ENCODE data around the gene NRXN3. TPM values are rescaled to one million over a fixed set of nuclear protein-coding genes. Genes with fewer than 3 reads are reported as not detected.

Gene NRXN3
- total RNA-seq, 2 experiments from 2014 or later, result not detected

DNA sequence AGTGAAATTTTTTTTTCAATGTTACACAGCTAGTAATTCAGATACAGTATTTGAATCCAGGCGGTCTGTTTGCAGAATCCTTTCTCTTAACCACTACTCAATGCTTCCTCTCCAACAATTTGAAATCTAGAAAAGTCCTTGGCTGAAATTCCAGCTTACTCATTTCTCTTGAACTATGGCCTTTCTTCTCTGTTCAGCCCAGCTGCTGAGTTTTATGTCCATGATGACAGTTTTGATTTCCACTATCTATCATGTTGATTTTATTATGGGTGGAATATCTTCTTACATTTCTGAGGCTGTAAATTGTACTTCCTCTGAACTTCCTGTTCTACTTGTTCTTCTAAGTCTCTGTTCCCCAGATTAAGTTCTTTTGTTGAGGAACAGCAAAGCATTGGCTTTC lies 1725.8 kb downstream of the NRXN3 start:
- Mint-ChIP-seq H3K9me3 (ENCODE audit: low read depth) (peaks cover 2% of the 10 kb centered on the region), H3K27me3 (no peaks in the 10 kb centered on the region), H3K36me3 (no peaks in the 10 kb centered on the region), H3K27ac (no peak overlapping the region), H3K4me1 (no peaks in the 10 kb centered on the region), H3K4me3 (no peak overlapping the region)
- DNase-seq, result no peak
- CTCF ChIA-PET, result no interaction called here
- no peak for ATAC-seq

DNA sequence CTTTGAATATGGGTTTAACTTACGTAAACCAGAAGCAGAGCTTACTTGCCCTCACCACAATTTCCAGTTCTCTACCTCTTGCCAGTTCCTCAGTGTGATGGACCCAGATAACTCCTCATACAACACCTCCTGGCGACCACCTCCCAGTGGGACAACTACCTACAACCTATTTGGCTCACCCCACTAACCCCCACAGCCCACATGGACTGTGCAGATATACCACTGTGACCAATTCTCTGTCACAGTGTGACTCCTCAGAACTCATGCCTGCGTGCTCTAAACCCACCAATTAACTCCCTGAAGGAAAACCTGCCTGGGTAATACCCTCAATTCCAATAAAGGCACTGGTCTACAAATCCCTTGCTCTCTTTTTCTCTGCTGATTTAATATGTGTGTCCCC lies 1729.4 kb downstream of the NRXN3 start:
- H3K27ac Mint-ChIP-seq, result no peak overlapping the region
- H3K27me3 Mint-ChIP-seq, result no peaks in the 10 kb centered on the region
- H3K9me3 Mint-ChIP-seq (ENCODE audit: low read depth), result peaks cover 4% of the 10 kb centered on the region
- no peaks in the 10 kb centered on the region for H3K36me3 Mint-ChIP-seq
- H3K4me3 Mint-ChIP-seq, result no peak overlapping the region
- CTCF ChIA-PET, result no interaction called here
- ATAC-seq (no peak), DNase-seq (no peak)
- no peaks in the 10 kb centered on the region for H3K4me1 Mint-ChIP-seq

DNA sequence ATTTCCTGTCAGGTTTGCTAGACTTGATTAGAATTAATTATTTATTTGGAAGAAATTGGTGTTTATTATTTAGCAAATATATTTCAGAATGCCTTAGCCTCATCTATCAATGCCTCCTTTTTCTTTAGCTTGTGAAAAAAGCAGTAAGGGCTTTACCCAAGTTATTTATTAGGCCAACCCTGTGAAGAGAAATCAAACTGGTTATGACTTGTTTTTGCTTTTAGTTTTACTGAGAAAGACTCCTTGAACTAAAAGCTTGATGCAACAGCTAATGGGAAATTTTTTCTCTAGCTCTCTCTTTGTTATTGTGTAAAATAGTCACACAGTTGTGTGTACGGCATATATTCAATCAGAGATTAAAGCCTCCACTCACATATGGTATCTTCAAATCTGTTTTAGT lies 1734.3 kb downstream of the NRXN3 start:
- no peaks in the 10 kb centered on the region for H3K4me1 Mint-ChIP-seq
- no peak overlapping the region for H3K27ac Mint-ChIP-seq

DNA sequence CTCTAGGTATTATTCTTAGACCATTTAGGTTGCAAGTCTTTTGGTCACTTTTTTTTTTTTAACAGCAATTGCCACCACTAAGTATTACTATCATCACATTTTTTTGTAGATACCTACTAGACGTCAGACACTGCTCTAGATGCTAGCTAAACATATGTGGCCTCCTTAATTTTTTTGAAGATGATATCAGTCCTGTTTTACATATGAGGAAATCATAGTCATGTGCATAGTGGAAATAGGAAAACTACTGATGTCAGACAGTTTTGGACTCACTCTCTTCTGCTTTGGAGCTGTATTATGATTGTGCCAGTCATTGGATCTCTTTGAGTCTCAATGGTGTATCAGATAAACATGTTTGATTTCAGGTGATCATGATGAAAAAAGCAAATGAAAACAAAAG lies 1736.8 kb downstream of the NRXN3 start:
- no peak for ATAC-seq
- Mint-ChIP-seq H3K9me3 (ENCODE audit: low read depth) (peaks cover 5% of the 10 kb centered on the region), H3K27ac (no peak overlapping the region), H3K36me3 (no peaks in the 10 kb centered on the region), H3K4me3 (no peak overlapping the region), H3K4me1 (no peaks in the 10 kb centered on the region), H3K27me3 (no peaks in the 10 kb centered on the region)
- DNase-seq, result no peak
- CTCF ChIA-PET, result no interaction called here

More for the DNA sequence above, 1734.3 kb downstream of the NRXN3 start:
- no peaks in the 10 kb centered on the region for H3K27me3 Mint-ChIP-seq
- CTCF ChIA-PET, result no interaction called here
- H3K9me3 Mint-ChIP-seq (ENCODE audit: low read depth), result peaks cover 5% of the 10 kb centered on the region
- no peak overlapping the region for H3K4me3 Mint-ChIP-seq
- no peaks in the 10 kb centered on the region for H3K36me3 Mint-ChIP-seq
- no peak for ATAC-seq
- DNase-seq, result no peak

DNA sequence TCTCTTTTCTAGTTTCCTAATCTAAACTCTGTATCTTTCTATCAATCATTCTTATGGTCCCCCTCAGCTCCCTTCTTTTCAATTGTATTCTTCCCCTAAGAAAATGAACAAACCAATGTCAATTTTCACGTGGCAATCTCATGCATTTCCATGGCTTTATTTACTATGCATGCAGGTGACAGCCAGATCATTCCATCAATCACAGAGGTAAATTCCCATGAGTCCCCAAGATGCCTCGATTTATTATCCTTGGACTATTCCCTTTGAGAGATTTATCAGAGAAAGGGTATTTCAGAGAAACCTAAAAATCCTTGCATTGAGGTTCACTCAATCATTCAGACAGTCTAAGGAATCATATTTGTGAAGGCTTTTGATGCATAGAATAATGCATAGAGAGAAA lies 1739.9 kb downstream of the NRXN3 start:
- no peaks in the 10 kb centered on the region for H3K27me3 Mint-ChIP-seq
- H3K4me3 Mint-ChIP-seq, result no peak overlapping the region
- peaks cover 4% of the 10 kb centered on the region for H3K9me3 Mint-ChIP-seq (ENCODE audit: low read depth)
- no peaks in the 10 kb centered on the region for H3K36me3 Mint-ChIP-seq
- no peak overlapping the region for H3K27ac Mint-ChIP-seq
- ATAC-seq (no peak), DNase-seq (no peak)
- CTCF ChIA-PET, result no interaction called here
- no peaks in the 10 kb centered on the region for H3K4me1 Mint-ChIP-seq

DNA sequence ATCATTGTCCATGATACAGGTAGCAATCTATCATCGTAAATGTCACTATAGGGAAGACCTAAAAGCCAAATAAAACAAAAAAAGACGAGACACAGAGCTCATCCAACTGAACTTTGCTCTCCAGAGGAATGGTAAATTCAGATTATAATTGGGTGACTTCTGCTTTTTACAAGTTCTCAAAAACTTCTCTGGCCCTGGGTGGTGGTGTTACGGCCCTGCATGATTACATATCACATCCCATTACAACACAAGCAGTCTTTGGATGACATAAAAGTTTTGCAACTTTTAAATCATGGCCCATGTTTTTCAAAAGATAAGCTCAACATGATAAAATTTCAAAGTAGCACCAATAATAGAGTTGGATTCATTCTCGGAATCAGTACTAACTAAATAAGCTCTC lies 1741.6 kb downstream of the NRXN3 start:
- H3K36me3 Mint-ChIP-seq, result no peaks in the 10 kb centered on the region
- CTCF ChIA-PET, result no interaction called here
- no peak for DNase-seq
- no peak for ATAC-seq
- no peaks in the 10 kb centered on the region for H3K4me1 Mint-ChIP-seq
- no peak overlapping the region for H3K4me3 Mint-ChIP-seq
- peaks cover 3% of the 10 kb centered on the region for H3K9me3 Mint-ChIP-seq (ENCODE audit: low read depth)
- H3K27me3 Mint-ChIP-seq, result no peaks in the 10 kb centered on the region
- H3K27ac Mint-ChIP-seq, result no peak overlapping the region

DNA sequence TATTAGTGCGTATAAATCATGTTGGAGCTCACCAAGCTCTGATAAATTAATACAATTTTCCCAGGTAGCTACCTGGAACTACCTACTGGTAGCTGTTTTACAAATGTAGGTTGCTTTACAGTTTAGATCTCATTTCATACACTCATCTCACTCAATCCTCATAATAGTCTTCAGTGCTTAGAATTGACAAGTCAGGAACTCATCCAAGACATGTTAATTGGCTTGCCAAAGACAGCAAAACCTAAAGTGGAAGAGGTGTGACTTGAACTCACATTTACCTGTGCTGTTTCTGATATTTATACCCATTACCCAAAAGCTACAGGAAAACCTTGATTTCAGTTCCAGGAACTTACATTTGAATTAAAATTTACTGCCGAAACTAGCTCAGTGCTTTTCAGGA lies 1744.4 kb downstream of the NRXN3 start:
- no peaks in the 10 kb centered on the region for H3K36me3 Mint-ChIP-seq
- ATAC-seq (no peak), DNase-seq (no peak)
- H3K4me1 Mint-ChIP-seq, result no peaks in the 10 kb centered on the region
- H3K27ac Mint-ChIP-seq, result no peak overlapping the region
- no peaks in the 10 kb centered on the region for H3K27me3 Mint-ChIP-seq
- H3K9me3 Mint-ChIP-seq (ENCODE audit: low read depth), result peaks cover 3% of the 10 kb centered on the region
- no peak overlapping the region for H3K4me3 Mint-ChIP-seq
- CTCF ChIA-PET, result no interaction called here

DNA sequence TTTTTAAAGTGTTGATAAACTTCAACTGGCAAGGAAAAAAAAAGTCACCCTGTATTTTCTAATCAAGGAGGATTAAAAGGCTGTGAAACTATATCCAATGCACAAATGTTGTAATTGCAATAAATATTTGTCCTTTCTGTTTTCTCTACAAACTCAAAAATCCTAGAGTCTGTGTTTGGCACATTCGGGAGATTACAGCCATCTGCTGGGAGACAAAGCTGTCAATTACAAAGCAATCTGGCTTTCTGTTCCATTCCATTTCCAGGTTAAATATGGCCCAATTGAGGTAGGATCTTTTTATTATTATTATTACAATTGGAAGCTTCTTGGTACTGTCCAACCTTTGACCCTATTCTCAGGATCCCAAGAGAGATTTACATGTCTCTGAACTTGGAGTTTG lies 1745.2 kb downstream of the NRXN3 start:
- H3K36me3 Mint-ChIP-seq, result no peaks in the 10 kb centered on the region
- H3K4me1 Mint-ChIP-seq, result no peaks in the 10 kb centered on the region
- no peak overlapping the region for H3K27ac Mint-ChIP-seq
- DNase-seq, result no peak
- peaks cover 3% of the 10 kb centered on the region for H3K9me3 Mint-ChIP-seq (ENCODE audit: low read depth)
- H3K4me3 Mint-ChIP-seq, result no peak overlapping the region
- ATAC-seq, result no peak
- CTCF ChIA-PET, result no interaction called here
- H3K27me3 Mint-ChIP-seq, result no peaks in the 10 kb centered on the region

DNA sequence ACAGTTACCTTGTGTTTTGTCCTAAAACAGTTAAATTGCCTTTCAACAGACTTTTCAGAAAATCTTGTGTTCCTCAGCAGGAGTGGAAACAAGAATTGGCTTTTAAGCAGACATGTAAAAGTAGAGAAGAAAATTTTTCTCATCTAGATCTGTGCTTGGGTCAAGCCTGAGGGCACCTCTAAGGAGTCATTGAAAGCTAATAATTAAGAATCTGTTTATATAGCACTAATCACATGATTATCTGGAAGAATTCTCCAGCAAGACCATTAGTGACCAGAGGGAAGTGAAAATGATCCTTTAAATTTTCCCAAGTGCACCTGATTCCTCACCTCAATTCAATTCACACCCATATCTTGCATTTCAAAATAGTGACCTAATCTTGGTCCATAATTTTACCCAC lies 1746.1 kb downstream of the NRXN3 start:
- Mint-ChIP-seq H3K9me3 (ENCODE audit: low read depth) (peaks cover 3% of the 10 kb centered on the region), H3K27me3 (no peaks in the 10 kb centered on the region), H3K4me3 (no peak overlapping the region), H3K4me1 (no peaks in the 10 kb centered on the region), H3K27ac (no peak overlapping the region), H3K36me3 (no peaks in the 10 kb centered on the region)
- DNase-seq, result no peak
- ATAC-seq, result no peak
- CTCF ChIA-PET, result no interaction called here

DNA sequence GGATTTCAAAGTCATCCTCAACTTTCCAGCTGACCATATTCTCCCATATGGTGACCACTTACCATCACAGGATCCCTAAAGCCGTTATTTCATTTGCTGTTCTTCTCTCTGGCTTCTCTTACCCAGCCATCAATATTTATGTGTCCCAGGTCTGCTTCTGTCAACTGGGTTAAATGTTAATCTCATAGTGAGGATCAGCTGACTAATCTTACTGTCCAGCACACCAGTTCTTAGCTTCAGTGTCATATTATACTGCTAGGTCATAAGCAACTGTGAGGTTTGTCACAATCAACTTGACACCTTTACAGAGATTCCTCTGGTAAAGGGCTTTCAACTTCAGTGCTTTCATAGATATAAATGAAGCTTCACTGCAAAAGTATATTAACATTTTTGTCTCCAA lies 1746.7 kb downstream of the NRXN3 start:
- CTCF ChIA-PET, result no interaction called here
- Mint-ChIP-seq H3K4me1 (no peaks in the 10 kb centered on the region), H3K4me3 (no peak overlapping the region), H3K36me3 (no peaks in the 10 kb centered on the region), H3K9me3 (ENCODE audit: low read depth) (peaks cover 3% of the 10 kb centered on the region), H3K27me3 (no peaks in the 10 kb centered on the region), H3K27ac (no peak overlapping the region)
- DNase-seq, result no peak
- ATAC-seq, result no peak

Measured in activated CD8-positive, alpha-beta memory T cell treated with anti-CD3 and anti-CD28 coated beads, Interleukin-2, amount 10 ng/mL, durations not matched to agents 7 days and 5 days (primary cell).